Effector memory CD4-positive, alpha-beta T cell (primary cell): ENCODE measurements around the gene ELF4.

ENCODE experiments used
- DNase-seq, 3 donors: peaks; one replicate each; pipeline ENCODE4 v3.0.0-alpha.2; 2020
- H3K27ac ChIP-seq: 2 replicates; pipeline ENCODE4 v1.7.0; 2013; ENCODE audit warnings: mild to moderate bottlenecking, low read length, moderate library complexity; ENCODE audit not compliant: insufficient read depth, poor library complexity, severe bottlenecking
- H3K27me3 ChIP-seq: replicated peaks from 2 replicates; pipeline ENCODE4 v1.7.0; 2013; ENCODE audit warnings: mild to moderate bottlenecking, low read length; ENCODE audit not compliant: insufficient read depth, control insufficient read depth, poor library complexity, severe bottlenecking
- H3K36me3 ChIP-seq: 2 replicates; pipeline ENCODE4 v1.7.0; 2013; ENCODE audit warnings: mild to moderate bottlenecking, low read length, moderate library complexity; ENCODE audit not compliant: control insufficient read depth, insufficient read depth
- H3K4me1 ChIP-seq: 2 replicates; pipeline ENCODE4 v1.7.0; 2013; ENCODE audit warnings: low read length, mild to moderate bottlenecking; ENCODE audit not compliant: control insufficient read depth, insufficient read depth, poor library complexity, severe bottlenecking
- H3K4me3 ChIP-seq: 2 replicates; pipeline ENCODE4 v1.7.0; 2013; ENCODE audit warnings: low read length, low read depth, mild to moderate bottlenecking; ENCODE audit not compliant: insufficient read depth, poor library complexity, severe bottlenecking
- H3K9me3 ChIP-seq: 2 replicates; pipeline ENCODE4 v1.7.0; 2013; ENCODE audit warnings: mild to moderate bottlenecking, low read length, moderate library complexity; ENCODE audit not compliant: control insufficient read depth

Gene ELF4

DNA sequence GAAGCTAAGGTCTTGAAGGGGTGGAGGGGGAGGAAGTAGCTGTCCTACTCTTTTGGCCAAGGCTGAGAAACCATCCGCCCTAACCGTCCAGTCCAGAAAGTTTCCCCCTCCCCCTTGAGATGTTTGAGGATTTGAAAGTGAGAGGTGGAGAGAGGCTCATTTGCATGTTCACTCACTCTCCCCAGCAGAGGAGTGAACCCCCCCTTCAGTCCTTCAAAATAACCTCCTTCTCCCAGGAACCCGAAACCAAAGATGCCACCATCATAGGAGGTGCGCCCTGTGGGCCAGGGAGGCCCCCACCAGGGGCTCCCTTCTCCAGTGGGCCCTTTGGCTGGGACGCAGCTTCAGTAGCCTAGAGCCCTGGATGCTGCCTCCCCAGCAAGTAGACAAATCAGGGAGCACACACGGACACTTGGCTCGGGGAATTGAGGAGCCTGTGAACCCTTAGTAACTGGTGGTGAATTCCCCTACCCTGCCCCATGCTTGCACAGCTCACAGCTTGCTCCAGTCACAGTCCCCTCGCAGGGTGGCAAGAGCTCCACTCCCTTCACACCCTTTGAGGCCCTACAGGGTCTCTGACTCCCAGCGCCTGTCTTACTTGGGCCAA lies 25.6 kb downstream of the ELF4 start:
- Histone ChIP-seq H3K4me3 (peak overlapping the region; percentile 45), H3K9me3 (no peaks in the 10 kb centered on the region), H3K27ac (peak overlapping the region; percentile 61), H3K36me3 (no peaks in the 10 kb centered on the region), H3K4me1 (peaks cover 56% of the 10 kb centered on the region), H3K27me3 (no peaks in the 10 kb centered on the region)
- DNase-seq, result no peak

DNA sequence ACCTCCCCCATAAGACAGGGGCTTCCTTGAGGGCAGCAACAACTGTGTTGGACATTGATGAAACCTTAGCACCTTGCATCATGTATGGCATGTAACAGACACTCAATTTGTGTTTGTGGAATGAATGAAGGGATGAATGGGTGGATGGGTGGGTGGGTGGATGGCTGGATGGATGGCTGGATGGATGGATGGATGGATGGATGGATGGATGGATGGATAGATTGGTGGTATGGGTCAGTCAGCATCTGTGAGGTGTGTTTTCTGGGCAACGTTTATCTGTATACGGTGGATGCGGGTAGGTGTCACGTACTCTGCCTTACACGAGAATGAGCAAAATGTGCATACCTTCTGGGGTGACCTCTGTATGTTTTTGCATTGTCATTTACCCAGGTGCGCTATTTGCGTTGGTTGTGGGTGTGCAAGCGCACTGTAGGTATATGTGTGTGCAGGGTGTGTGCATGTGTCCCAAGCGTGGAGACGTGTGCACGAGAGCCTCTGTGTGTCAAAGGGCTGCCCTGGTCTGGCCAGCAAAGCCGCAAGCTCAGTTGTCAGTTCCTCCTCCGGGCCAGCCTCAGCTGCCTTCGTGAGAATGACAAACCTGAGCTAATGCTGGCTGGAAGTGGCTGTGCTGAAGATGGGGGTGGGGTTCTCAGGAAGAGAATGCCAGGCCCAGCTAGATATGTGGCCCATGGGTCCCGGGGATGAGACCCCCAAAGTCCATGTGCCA lies 26.5 kb downstream of the ELF4 start:
- H3K27me3 ChIP-seq, result no peaks in the 10 kb centered on the region
- H3K4me1 ChIP-seq, result peaks cover 53% of the 10 kb centered on the region

DNA sequence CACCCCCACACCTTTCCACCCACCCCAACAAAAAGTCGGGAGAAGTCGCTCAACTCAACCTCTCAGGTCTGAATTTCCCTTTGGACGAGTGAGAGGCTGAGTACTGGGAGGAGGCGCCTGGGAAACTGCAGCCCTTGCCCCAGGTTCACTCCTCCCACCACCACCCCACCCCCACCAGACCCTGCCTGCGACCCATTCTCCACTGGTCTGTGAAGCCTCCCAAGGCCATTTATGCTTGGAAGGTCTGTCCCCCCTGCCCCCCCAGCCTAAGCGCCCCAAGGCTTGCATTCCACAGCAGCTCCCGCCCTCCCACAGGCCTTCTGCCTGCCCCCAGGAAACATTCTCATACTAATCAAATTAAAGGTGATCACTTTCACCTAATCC lies 27.2 kb downstream of the ELF4 start:
- Histone ChIP-seq H3K27me3 (no peaks in the 10 kb centered on the region), H3K4me1 (peaks cover 53% of the 10 kb centered on the region), H3K27ac (peak overlapping the region; percentile 77), H3K36me3 (no peaks in the 10 kb centered on the region), H3K4me3 (no peak overlapping the region), H3K9me3 (no peaks in the 10 kb centered on the region)
- DNase-seq, result no peak

More for the DNA sequence above, 26.5 kb downstream of the ELF4 start:
- Histone ChIP-seq H3K9me3 (no peaks in the 10 kb centered on the region), H3K4me3 (peak overlapping the region; percentile 45), H3K27ac (peak overlapping the region; percentile 77), H3K36me3 (no peaks in the 10 kb centered on the region)
- no peak for DNase-seq

DNA sequence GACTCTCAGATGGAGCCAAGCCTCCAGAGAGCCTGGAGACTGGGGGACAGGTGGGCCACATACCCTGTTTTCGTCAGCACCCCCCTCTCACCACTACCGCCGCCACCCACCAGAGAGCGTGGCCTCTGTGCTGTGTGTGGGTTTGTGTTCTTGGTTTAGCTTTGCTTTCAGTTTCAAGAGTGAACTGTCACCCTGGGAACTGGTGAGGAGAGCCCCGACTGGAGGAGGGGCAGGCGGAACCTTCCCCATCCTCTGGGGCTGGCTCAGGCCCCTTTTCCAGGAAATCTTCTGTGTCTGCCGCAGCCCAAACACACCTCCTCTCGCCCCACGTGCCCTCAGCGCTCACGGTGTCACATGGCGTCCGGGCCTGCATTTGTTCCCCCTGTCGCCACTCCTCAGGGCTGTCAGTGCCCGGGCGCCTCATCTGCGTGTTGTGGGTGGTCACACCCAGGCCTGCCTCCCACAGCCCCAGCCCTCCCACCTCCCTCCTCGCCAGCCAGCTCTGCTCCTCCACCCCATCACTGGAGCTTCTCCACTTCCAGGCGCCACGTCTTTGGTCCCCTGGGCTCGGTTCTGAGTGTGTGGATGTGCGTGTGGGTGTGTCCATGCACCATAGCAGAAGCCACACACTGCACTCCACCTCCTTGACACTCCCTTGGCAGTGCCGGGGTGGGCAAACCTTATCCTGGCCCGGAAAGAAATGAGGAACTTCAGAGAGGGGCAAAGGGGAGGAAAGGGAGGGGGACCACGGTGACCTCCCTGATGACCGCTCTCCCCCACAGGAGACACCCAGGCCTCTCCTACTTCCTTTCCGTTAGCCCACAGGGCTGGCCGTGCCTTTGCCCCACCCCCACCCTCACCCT lies 27.8 kb downstream of the ELF4 start:
- H3K36me3 ChIP-seq, result no peaks in the 10 kb centered on the region
- peaks cover 49% of the 10 kb centered on the region for H3K4me1 ChIP-seq
- peak overlapping the region; percentile 46 for H3K4me3 ChIP-seq
- no peaks in the 10 kb centered on the region for H3K27me3 ChIP-seq
- peak; percentile 62 to 66 (median 64) for DNase-seq
- H3K9me3 ChIP-seq, result no peaks in the 10 kb centered on the region
- peak overlapping the region; percentile 77 for H3K27ac ChIP-seq

DNA sequence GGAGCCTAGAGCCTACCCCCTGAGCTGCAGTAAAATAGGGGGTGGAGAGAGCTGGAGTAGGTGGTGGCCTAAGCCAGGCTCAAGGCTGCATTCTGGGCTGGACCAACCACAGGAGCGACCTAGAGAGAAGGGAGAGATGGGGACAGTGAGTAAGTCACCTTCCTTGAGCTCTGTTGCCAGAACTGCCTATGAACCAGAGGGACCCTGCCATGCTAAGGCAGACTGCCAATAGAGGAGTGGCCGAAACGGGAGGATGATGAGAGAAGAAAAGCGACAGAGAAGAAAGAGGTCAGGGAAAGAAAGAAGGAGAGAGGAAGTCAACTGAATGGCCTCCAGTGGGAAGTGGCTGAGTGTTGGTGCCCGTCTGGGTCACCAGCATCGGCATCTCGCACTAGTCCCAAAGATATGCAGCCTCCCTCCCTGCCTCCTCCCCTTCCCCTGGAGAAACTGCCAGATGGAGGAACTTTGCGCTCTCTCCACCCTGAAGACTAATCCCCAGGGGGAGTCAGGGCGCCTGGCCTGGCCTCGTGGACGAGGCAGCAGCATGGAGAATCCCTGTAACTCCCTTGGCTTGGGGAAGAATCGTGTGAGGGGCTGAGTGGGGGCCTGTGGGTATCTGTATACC lies 28.8 kb downstream of the ELF4 start:
- DNase-seq, result no peak
- H3K36me3 ChIP-seq, result no peaks in the 10 kb centered on the region
- H3K27me3 ChIP-seq, result no peaks in the 10 kb centered on the region
- H3K27ac ChIP-seq, result peak overlapping the region; percentile 77
- peak overlapping the region; percentile 46 for H3K4me3 ChIP-seq
- H3K9me3 ChIP-seq, result no peaks in the 10 kb centered on the region
- H3K4me1 ChIP-seq, result peaks cover 43% of the 10 kb centered on the region

DNA sequence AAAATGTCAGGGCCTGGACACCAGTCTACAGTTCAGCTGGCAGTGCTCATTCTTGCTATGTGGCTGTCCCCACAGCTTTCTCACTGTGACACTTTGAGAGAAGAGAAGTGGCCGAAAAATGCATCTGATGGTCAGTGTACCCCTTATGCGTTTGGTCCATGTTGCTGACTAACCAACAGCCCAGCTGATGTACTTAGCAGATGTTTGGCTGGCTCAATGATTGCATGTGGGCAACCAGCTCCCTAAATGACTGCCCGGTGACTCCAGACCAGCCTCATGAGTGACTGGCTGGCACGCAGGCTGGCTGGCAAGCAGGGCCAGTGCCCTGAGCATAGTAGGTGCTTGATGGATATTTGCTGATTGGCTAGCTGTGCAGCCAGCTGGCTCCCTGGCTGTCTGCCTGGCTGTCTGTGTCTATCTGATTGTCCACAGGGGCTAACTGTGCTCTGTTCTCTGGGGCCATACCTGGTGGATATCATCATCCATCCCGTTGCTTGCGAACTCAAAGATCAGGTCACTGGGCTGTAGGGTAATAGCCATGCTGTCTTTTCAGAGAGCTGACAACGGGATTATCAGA lies 29.4 kb downstream of the ELF4 start:
- no peaks in the 10 kb centered on the region for H3K27me3 ChIP-seq
- peak overlapping the region; percentile 77 for H3K27ac ChIP-seq
- H3K4me1 ChIP-seq, result peaks cover 36% of the 10 kb centered on the region
- H3K4me3 ChIP-seq, result no peak overlapping the region
- no peaks in the 10 kb centered on the region for H3K36me3 ChIP-seq
- H3K9me3 ChIP-seq, result no peaks in the 10 kb centered on the region
- DNase-seq, result no peak

DNA sequence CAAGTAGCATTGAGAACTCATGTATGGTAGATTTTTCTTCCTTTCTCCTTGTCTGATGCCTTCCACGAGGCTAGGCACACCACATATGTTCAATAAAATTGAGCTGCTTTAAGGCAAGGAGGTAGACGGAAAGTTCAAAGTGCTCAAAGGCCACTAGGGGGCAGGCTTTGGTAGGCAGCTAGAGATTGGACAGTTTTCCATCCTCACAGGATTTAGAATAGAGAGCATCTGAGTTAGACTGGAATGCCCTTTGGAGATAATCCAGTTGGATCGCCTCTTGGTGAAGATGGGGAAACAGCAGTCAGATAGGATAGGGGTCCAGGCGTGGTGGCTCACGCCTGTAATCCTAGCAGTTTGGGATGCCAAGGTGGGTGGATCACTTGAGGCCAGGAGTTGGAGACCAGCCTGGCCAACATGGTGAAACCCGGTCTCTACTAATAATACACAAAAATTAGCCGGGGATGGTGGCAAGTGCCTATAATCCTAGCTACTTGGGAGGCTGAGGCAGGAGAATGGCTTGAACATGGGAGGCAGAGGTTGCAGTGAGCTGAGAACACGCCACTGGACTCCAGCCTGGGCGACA lies 30.4 kb downstream of the ELF4 start:
- no peak overlapping the region for H3K4me3 ChIP-seq
- peaks cover 30% of the 10 kb centered on the region for H3K4me1 ChIP-seq
- H3K36me3 ChIP-seq, result no peaks in the 10 kb centered on the region
- H3K27me3 ChIP-seq, result no peaks in the 10 kb centered on the region
- DNase-seq, result peak in 2 of 3 donors; percentile 24 to 55
- no peaks in the 10 kb centered on the region for H3K9me3 ChIP-seq
- H3K27ac ChIP-seq, result no peak overlapping the region

DNA sequence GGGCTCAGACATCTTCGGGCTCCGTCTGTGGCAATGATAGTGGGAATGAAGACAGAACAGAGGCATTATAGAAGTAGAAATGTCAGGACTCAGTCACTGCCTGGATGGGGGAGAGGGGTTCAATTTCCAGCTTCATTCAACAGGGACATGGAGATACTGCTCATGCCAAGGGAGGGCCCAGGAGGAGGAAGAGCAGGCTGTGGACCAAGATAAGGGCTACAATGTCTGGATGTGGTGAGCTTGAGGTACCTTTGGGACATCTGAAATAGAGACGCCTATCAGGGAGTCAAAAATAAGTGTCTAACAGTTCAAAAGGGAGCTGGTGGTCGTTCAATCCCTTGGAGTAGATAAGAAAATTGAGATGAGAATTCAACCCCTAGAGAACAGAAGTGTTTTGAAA lies 34.5 kb downstream of the ELF4 start:
- no peak overlapping the region for H3K27ac ChIP-seq
- H3K4me3 ChIP-seq, result no peak overlapping the region
- no peaks in the 10 kb centered on the region for H3K9me3 ChIP-seq
- DNase-seq, result no peak
- no peaks in the 10 kb centered on the region for H3K4me1 ChIP-seq
- no peaks in the 10 kb centered on the region for H3K27me3 ChIP-seq
- peaks cover 28% of the 10 kb centered on the region for H3K36me3 ChIP-seq

DNA sequence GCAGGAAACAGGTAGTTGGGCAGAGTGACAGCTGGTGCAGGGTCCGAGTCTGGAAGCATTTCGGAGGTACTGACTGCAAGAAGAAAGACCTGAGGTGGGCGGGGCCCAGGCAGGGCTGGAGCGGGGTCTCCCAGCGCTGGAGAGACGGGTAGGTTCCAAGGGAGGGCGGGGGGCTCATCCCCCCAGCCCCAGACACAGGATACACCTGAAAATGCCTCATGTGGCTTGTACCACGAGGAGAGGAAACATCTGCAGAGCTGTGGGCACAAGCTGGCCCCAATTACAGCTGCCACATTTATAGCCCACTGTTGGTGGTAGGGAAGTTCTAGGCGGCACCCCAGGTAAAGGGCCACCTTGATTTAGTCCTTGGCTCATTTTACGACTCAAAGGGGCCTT lies 38.0 kb downstream of the ELF4 start:
- Histone ChIP-seq H3K36me3 (peaks cover 46% of the 10 kb centered on the region), H3K9me3 (no peaks in the 10 kb centered on the region), H3K27ac (no peak overlapping the region), H3K4me3 (no peak overlapping the region), H3K4me1 (no peaks in the 10 kb centered on the region), H3K27me3 (no peaks in the 10 kb centered on the region)
- no peak for DNase-seq
